HG02970 (cell line): ENCODE measurements around the gene WDR49.
"Not testable (repeated sequence)": the region's sequence is repeated elsewhere in the genome, so short reads cannot be mapped to it uniquely, and the experiment has no call there.

ENCODE experiments used
- ATAC-seq: cut with Tn5 transposase; IDR thresholded peaks from one replicate; pipeline ENCODE4 v1.9.1; 2021; ENCODE audit warnings: mild to moderate bottlenecking, moderate library complexity, moderate number of reproducible peaks; ENCODE audit not compliant: unreplicated experiment, low FRiP score

WDR49 gene

GRCh38 chr3:167626490-167626889, 27.3 kb downstream of the WDR49 start:
- ATAC-seq, result no peak

GRCh38 chr3:167615030-167615429, 38.7 kb downstream of the WDR49 start:
- no peak for ATAC-seq

GRCh38 chr3:167614196-167614595, 39.5 kb downstream of the WDR49 start:
- ATAC-seq, result not testable (repeated sequence)

- no peak for ATAC-seq
These were observed 42.0 kb downstream of the WDR49 start for GRCh38 chr3:167611718-167612117.

- ATAC-seq, result no peak
These were observed 44.6 kb downstream of the WDR49 start for GRCh38 chr3:167609156-167609555.

GRCh38 chr3:167606836-167607235, 46.9 kb downstream of the WDR49 start:
- ATAC-seq, result no peak

- no peak for ATAC-seq
These were observed 47.9 kb downstream of the WDR49 start for GRCh38 chr3:167605871-167606270.

GRCh38 chr3:167602041-167602440, 51.7 kb downstream of the WDR49 start:
- no peak for ATAC-seq

GRCh38 chr3:167587651-167588050, 66.1 kb downstream of the WDR49 start:
- no peak for ATAC-seq

- ATAC-seq, result no peak
These were observed 78.6 kb downstream of the WDR49 start for GRCh38 chr3:167575000-167575600.

GRCh38 chr3:167572991-167573390, 80.8 kb downstream of the WDR49 start:
- no peak for ATAC-seq

- no peak for ATAC-seq
These were observed 85.1 kb downstream of the WDR49 start for GRCh38 chr3:167568634-167569033.

GRCh38 chr3:167565489-167565888, 88.3 kb downstream of the WDR49 start:
- ATAC-seq, result no peak

GRCh38 chr3:167564612-167565011, 89.1 kb downstream of the WDR49 start:
- ATAC-seq, result no peak

- no peak for ATAC-seq
These were observed 93.8 kb downstream of the WDR49 start for GRCh38 chr3:167559924-167560323.

GRCh38 chr3:167554898-167555297, 98.8 kb downstream of the WDR49 start:
- no peak for ATAC-seq

- ATAC-seq, result no peak
These were observed 115.7 kb downstream of the WDR49 start for GRCh38 chr3:167538081-167538480.

GRCh38 chr3:167521006-167521355, 132.8 kb downstream of the WDR49 start:
- ATAC-seq, result no peak

GRCh38 chr3:167520266-167521005, 133.3 kb downstream of the WDR49 start:
- ATAC-seq, result no peak

- no peak for ATAC-seq
These were observed 145.8 kb downstream of the WDR49 start for GRCh38 chr3:167507954-167508353.

- ATAC-seq, result no peak
These were observed 151.3 kb downstream of the WDR49 start for GRCh38 chr3:167502401-167502800.

GRCh38 chr3:167501941-167502340, 151.8 kb downstream of the WDR49 start:
- ATAC-seq, result no peak
